H1 (cell line): ENCODE data around the gene RAP1GAP. TPM values are rescaled to one million over a fixed set of nuclear protein-coding genes. Genes with fewer than 3 reads are reported as not detected.

ENCODE experiments used
- BCL11A ChIP-seq, 2 experiments: IDR thresholded peaks; one replicate each; pipeline ENCODE4 v1.6.1; 2011; ENCODE audit warnings: low read depth in 2 of 2, low read length in 2 of 2, mild to moderate bottlenecking in 2 of 2
- polyA plus RNA-seq, 7 experiments: library from polyadenylated mRNA; depleted of rRNA in 3 of 7; stranded (reverse) in 5 of 7; unstranded in 2 of 7; fragments of >200 nt in 5 of 7; fragments of 200-250 nt in 2 of 7; gene quantifications; 1 replicate in 5 of 7; 2 replicates in 1 of 7; 4 replicates in 1 of 7; pipeline versions ENCODE4 v1.2.1 to v1.2.3, GENCODE V29; 2011 to 2013; ENCODE audit warnings: missing spikeins in 2 of 7, mixed read lengths in 2 of 7
- total RNA-seq: library from RNA; stranded (reverse); fragmentation: NEBNext Ultra II Directional; extraction: Animal tissue kit (Norgen Biotek cat#: 25700); gene quantifications from 2 replicates; pipeline ENCODE4 v1.2.1, GENCODE V29; 2021

RAP1GAP gene
- total and polyA plus RNA-seq, 2 of the 8 experiments (the other 6 are each of a cell fraction or from before 2014, with no cell fraction given): 8.4 TPM

GRCh38 chr1:21605012-21605715 lies 64.0 kb downstream of the RAP1GAP start (continued):
- TF ChIP-seq BCL11A (IDR thresholded peaks at IDR 0.05; ENCODE audit: low read depth in 2 of 2, low read length in 2 of 2): no peak
- TF ChIP-seq, all 59 proteins: peak for 0
